SK-N-SH (cell line): Measurements from ENCODE around the gene PFKFB3.

Source experiments
- CTCF ChIP-seq: fragments of 200-600 bp; sonication (generic); IDR thresholded peaks from 2 replicates; pipeline ENCODE4 v1.6.1; 2017; ENCODE audit warnings: antibody characterized with exemption, mild to moderate bottlenecking, moderate library complexity
- MAX ChIP-seq: IDR thresholded peaks from 2 replicates; pipeline ENCODE4 v1.4.0; 2012; ENCODE audit warnings: low read depth
- SMC3 ChIP-seq: IDR thresholded peaks from 2 replicates; pipeline ENCODE4 v1.6.1; 2012; ENCODE audit warnings: low read depth, low read length, improper control_type of control experiment

- TF ChIP-seq MAX, result no peak
- no peak for TF ChIP-seq CTCF
- TF ChIP-seq SMC3, result no peak
Observed at GRCh38 chr10:6229290-6229689, 26.6 kb downstream of the PFKFB3 start.
